KBM-7 (cell line): Measurements from ENCODE around the gene GPATCH4.
A peak's percentile ranks its signal among the peaks of the same experiment; 100 is the strongest.
"Not testable (repeated sequence)": the region's sequence is repeated elsewhere in the genome, so short reads cannot be mapped to it uniquely, and the experiment has no call there.

Experiments used
- DNase-seq: peaks from one replicate; pipeline ENCODE4 v3.0.0-alpha.2; 2015
- in situ Hi-C: fragments of 300-500 bp; cut with MboI; formaldehyde crosslinking; loops from 2 replicates; pipeline ENCODE4 v1.14.3; 2020; ENCODE audit warnings: low sequenced_read_pairs, low pct_unique_long_range_greater_than_20kb, mixed read lengths

GPATCH4 gene

DNA sequence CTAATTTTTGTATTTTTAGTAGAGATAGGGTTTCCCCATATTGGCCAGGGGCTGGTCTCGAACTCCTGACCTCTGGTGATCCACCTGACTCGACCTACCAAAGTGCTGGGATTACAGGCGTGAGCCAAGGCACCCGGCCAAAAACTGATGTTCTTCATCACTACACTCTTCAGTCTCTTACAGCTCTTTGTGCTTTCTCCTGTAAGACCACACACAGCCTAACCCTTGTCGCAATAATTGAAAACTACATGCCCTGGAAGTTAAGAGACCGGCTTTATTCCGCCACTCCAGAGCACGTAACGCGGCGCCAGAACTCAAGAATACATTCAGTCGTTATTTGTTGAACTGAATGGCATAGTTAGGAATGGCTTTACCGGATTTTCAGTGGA, 552 bp downstream of the GPATCH4 start:
- in situ Hi-C loops = no loop called here

DNA sequence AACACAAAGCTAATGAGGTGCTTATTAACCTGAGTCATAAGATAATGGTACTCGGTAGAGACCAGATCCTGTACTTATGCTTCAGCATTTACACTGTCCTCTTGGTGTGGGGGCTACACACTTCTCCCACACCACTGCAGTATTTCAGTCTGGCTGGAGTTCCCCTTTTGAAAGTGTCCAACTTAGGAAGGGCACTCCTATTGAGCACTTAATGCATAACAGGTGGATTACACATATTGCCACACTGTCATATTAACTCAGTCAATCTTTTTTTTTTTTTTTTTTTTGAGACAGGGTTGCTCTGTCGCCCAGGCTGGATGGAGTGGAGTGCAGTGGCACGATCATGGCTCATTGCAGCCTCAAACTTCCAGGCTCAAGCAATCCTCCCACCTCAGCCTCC, 1.5 kb downstream of the GPATCH4 start:
- in situ Hi-C loops = loop anchor here (10.0 kb wide), 1 partner anchor 135 kb away; no protein-coding TSS in a partner anchor
- DNase-seq = peak; percentile 83

More for the DNA sequence above, 552 bp downstream of the GPATCH4 start:
- no peak for DNase-seq

DNA sequence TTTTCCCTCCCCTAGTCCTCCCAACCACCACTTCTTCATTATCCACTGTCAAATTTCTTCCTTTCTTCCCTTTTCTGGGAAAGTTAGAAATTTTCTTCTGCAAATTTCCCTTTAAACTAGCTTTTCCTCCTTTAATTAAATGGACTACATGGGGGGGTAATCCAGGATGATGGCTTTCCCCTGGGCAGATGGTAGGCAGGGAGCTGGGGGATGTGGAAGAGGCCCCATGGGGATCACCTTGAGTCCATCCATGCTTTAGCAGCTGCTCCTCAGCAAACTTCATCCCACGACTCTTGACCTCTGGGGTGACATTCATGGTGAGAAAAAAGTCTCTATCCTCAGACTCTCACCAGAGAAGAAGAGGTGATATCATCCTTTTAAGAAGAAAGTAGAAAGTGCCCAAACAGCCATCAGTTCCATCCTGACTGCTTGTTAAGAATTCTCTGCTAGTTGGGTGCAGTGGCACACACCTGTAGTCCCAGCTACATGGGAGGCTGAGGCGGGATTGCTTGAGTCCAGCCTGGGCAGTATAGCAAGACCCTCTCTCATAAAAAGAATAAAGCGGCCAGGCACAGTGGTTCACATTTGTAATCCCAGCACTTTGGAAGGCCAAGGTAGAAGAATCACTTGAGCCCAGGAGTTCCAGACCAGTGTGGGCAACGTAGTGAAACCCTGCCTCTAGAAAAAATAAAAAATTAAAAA, 2.4 kb downstream of the GPATCH4 start:
- in situ Hi-C loops = loop anchor here (10.0 kb wide), 1 partner anchor 134 kb away; no protein-coding TSS in a partner anchor
- DNase-seq = no peak

DNA sequence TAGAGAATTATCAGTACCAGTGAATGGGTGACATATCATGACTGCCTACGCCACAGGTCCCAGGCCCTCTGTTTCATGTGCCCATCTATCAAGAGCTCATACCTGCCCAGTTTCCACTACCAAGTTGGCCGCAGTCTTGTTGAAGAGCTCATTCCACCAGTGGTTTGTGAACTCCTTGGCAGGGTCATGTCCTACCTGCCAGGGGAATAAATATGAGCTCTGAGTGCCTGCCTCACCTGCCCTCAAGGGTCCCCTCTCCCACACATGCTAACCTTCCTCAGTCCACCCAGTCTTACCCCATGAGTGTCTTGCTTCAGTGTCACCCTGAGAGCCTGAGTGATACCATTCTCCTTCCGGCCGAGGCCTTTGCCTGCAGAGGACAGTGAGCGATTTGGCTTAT, 3.2 kb downstream of the GPATCH4 start:
- in situ Hi-C loops = loop anchor here (10.0 kb wide), 1 partner anchor 133 kb away; no protein-coding TSS in a partner anchor
- no peak for DNase-seq

DNA sequence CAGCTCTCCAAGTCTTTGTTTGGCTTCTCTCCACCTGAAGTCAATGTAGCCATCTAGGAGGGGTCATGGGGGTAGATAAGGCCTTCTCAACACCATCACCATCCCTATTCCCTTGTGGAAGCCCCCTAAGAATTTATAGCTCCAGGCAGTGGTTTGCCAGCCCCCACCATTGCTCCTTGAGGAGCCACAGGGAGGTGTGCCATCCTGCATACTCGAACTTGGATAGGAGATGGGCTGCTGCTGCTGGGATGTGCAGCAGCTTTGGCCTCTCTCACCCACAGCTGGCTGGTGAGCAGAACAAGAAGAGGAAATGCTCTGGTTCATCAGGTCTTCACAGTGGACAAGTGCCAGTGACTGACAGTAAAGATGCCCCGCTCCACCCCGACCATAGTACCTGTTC, 4.9 kb downstream of the GPATCH4 start:
- in situ Hi-C loops = loop anchor here (10.0 kb wide), 1 partner anchor 132 kb away; no protein-coding TSS in a partner anchor

DNA sequence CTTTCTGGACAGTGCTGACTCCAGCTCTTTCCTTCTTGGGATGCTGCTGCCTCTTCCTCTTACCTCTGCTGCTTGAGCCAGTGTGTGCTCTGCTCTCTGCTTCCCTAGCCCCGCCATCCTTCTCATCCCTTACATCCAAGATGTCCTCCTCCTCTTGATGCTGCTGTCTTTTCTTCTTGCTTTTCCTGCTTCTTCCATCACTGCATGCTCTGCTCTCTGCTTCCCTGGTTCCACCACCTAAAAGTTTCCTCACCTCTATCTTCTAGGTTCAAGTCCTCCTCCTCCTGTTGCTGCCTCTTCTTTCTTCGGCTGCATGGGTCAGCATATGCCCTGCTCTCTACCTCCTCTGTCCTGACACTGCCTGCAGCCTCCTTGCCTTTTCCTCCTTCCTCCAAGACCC, 6.3 kb downstream of the GPATCH4 start:
- in situ Hi-C loops = loop anchor here (10.0 kb wide), 1 partner anchor 130 kb away; no protein-coding TSS in a partner anchor
- DNase-seq = no peak

More for the DNA sequence above, 4.9 kb downstream of the GPATCH4 start:
- DNase-seq = no peak

DNA sequence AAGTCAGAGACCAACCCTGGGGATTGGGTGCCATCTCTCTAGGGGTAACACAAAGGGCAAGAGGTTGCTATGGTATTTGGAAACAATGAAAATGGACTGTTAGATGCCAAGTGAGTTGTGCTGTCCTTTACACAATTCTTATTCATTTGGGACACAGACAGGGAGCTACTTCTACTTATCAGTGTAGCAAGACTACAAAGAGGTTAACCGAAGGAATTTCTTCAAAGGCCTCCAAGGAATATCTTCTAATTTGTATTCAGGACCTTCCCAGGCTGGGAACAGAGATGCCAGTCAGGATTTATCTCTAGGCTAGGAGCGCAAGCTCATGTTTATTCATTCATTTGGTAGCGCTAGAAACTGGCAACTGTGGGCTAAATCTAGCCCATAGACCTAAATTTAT, 7.1 kb downstream of the GPATCH4 start:
- no peak for DNase-seq
- in situ Hi-C loops = loop anchor here (10.0 kb wide), 1 partner anchor 129 kb away; no protein-coding TSS in a partner anchor

DNA sequence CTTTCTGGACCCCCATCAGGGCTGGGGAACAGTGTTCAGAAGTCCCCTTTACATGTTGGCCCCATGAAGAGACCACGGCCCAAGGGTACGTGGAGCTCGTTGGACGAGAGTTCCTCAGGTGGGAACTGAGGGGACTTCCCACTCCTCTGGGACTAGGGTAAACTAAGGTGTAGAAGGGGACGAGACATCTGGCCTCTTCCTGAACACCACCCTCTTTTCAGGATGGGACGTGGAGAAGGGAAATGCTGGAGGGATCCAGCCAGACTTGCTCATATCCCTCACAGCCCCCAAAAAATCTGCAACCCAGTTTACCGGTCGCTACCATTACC, 7.7 kb downstream of the GPATCH4 start:
- in situ Hi-C loops = loop anchor here (10.0 kb wide), 1 partner anchor 129 kb away; no protein-coding TSS in a partner anchor
- DNase-seq = no peak

DNA sequence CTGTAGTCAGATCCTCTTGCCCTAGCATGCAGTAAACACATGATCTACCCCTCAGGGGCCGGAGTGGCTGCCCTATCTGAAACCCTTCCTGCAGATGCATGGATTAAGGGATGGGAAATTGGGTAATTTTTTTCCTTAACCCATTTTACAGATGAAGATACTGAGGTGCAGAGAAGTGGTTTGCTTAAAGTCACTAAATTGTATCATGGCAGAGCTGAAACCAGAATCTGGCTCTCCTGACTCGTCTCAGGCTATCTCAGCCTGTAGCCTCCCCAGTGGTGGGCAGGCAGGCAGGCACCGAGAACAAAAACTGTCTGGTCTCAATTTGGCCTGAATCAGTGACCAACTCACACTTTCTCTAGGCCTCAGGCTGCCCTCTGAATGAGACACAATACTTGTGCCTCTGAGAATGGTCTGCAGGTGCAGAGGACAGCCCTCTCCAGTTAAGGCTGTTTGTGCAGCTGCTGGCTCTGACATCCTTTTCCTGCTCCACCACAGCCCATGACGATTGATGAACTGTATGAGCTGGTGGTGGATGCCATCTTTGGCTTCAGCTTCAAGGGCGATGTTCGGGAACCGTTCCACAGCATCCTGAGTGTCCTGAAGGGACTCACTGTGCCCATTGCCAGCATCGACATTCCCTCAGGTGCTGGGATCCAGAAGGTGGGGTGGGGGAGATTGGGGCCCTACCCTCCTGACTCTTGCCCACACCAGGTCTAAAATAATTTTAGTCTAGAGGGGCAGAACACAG, 8.2 kb downstream of the GPATCH4 start:
- in situ Hi-C loops = loop anchor here (10.0 kb wide), 1 partner anchor 128 kb away; no protein-coding TSS in a partner anchor
- DNase-seq = no peak

DNA sequence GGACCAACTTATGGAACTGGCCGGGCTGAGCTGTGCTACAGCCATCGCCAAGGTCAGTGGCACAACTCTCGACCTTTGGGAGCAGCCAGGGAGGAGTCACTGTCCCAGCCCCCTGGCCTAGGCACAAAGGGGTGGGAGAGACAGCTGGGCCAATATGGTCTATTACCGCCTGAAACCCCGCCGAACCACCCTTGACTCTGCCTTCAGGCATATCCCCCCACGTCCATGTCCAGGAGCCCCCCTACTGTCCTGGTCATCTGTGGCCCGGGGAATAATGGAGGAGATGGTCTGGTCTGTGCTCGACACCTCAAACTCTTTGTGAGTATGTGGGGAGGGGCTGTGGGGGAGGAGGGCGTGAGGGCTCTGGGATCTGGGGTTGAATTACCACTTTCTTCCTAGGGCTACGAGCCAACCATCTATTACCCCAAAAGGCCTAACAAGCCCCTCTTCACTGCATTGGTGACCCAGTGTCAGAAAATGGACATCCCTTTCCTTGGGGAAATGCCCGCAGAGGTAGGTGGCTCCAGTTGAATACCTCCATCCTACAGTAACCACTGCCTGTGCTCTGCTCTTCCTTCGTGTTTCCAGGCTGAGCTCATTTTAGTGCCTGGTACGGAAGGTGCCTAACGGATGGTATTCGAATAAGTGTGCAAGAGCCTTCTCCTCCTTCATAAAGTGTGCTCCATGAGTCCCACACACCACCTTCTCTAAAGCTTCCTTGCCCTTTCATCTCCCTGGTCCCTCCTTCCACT, 8.9 kb downstream of the GPATCH4 start:
- in situ Hi-C loops = loop anchor here (10.0 kb wide), 1 partner anchor 128 kb away; no protein-coding TSS in a partner anchor
- DNase-seq = no peak

DNA sequence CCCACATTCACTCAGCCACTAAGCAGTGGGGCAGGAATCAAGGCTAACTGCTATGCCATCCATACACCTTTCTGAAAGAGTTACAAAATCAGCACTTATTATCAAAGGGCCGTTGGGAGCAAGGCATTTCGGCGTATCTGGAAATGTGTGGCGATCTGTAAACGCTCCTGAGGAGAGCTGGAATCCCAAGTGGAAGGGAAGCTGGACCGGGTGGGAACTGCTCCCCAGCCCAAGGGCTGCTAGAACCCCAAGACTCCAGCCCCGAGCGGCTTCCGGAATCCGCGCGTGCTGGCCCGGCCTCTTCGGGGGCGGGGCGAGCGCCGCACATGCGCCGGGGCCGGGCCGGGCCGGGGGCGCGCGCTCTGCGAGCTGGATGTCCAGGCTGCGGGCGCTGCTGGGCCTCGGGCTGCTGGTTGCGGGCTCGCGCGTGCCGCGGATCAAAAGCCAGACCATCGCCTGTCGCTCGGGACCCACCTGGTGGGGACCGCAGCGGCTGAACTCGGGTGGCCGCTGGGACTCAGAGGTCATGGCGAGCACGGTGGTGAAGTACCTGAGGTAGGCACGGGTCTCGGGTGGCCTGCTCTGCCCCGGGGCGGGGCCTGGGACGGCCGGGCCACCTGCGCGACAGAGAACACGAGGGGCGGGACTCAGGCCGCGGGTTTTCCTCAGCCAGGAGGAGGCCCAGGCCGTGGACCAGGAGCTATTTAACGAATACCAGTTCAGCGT, 9.7 kb downstream of the GPATCH4 start, which contains the start of gene NAXE:
TSS of gene NAXE (plus strand) at position 345 of the 726 bp plus-strand sequence. CDS start at position 374, 29 bp downstream.
- DNase-seq = peak; percentile 75
- in situ Hi-C loops = loop anchor here (10.0 kb wide), 1 partner anchor 127 kb away; no protein-coding TSS in a partner anchor

DNA sequence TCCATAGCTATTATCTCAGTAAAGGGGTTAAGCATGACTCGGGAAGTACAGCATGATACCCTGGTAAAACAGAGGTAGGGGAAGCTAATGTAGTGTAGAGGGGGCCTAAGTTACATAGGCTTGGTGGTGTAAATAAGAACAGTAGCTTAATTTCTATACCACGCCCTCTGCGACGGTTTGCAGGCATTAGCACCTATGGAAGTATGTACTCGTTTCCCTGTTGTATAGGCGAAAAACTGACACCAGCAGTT, 10.2 kb downstream of the GPATCH4 start:
- DNase-seq = no peak
- in situ Hi-C loops = loop anchor here (10.0 kb wide), 1 partner anchor 126 kb away; no protein-coding TSS in a partner anchor

DNA sequence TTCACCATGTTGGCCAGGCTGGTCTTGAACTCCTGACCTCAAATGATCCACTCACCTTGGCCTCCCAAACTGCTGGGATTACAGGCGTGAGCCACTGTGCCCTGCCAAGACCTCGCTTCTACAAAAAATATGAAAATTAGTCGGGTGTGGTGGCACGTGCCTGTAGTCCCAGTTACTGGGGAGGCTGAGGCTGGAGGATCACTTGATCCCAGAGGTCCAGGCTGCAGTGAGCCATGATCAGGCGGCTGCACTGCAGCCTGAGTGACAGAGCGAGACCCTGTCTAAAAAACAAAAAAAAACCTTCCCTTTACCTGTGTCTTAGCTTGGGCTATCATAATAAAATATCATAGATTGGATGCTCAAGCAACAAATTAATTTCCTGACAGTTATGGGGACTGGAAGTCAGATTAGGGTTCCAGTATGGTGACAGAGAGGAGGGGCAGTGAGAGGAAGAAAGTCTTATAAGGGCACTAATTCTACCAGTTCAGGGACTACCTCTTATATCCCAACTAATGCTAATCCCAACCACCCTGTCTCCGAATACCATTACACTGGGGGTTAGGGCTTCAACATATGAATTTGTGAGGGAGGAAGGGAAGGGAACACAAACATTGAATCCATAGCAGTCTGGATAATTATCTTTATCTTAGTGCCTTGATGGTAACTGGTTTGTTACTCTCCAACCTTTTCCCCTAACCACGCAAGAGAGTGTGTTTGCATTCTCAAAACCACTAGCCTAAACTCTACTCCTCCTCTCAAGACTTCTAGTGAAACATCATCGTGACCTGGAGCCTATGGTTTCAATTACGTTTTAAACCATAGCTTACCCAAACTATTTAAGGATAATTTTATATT, 10.7 kb downstream of the GPATCH4 start:
- no peak for DNase-seq
- in situ Hi-C loops = loop anchor here (10.0 kb wide), 1 partner anchor 126 kb away; no protein-coding TSS in a partner anchor

DNA sequence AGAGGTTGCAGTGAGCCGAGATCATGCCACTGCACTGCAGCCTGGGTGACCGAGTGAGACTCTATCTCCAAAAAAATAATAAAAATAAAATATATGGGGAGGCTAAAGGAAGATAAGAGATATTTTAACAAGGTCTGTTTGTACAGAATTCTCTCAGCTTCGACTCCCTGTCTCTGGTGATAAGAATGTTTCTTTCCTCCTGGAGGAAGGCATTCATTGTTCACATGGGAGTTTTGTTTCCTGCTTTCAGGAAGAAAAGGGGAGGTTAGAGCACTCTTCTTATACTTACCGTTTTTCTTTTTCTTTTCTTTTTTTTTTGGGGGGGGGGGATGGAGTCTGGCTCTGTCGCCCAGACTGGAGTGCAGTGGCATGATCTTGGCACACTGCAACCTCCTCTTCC, 11.7 kb downstream of the GPATCH4 start:
- in situ Hi-C loops = no loop called here

DNA sequence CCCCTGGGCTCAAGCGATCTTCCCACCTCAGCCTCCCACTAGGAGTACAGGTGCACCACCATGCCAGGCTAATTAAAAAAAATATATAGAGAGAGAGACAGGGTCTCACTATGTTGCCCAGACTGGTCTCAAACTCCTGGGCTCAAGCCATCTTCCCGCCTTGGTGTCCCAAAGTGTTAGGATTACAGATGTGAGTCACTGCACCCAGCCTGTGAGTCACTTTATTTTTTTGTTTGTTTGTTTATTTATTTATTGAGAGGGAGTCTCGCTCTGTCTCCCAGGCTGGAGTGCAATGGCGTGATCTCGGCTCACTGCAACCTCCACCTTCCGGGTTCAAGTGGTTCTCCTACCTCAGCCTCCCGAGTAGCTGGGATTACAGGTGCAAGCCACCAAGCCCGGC, 13.4 kb downstream of the GPATCH4 start:
- DNase-seq, in situ Hi-C loops: not testable (repeated sequence)

More for the DNA sequence above, 11.7 kb downstream of the GPATCH4 start:
- no peak for DNase-seq

DNA sequence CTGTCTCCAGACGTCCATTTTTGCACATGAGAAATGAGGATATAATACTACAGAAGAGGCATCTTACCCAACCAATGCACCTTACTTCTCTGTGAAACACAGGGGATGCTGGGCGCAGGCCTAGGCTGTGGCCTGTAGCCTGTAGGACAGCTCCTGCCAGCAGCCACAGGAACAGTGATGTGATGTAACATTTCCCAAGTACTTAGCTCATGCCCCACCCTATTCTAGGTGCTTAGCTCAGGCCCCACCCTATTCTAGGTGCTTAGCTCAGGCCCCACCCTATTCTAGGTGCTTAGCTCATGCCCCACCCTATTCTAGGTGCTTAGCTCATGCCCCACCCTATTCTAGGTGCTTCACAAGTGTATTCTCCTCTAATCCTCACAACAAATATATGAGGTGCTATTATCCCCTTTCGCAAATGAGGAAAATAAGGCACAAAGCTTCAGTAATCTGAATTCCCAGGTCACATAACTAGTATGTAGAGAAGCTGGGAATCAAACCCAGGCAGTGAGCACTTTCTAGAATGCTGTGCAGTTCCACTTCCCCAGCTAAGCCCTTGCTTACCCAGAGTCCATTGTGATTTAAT, 14.3 kb downstream of the GPATCH4 start:
- in situ Hi-C loops = no loop called here

DNA sequence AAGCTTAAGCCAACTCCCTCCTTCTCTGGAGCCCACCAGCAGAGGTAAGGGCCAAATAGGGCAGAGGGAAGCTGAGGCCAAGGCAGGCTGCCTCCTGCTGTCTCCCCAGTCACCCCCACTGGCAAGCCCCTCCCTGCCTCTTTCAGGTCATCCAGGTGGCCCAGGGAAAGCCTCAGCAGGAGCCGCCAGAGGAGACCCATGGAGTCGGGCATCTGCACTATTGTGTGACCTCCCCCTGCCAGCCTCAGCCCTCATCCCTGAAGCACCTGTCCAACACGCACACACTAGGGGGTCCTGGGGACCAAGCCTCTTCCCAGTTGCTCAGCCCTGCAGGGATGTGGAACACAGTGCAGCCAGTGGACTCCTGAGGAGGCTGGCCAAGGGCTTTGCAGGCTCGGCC, 15.0 kb downstream of the GPATCH4 start:
- DNase-seq = no peak
- in situ Hi-C loops = no loop called here

More for the DNA sequence above, 14.3 kb downstream of the GPATCH4 start:
- DNase-seq = no peak

DNA sequence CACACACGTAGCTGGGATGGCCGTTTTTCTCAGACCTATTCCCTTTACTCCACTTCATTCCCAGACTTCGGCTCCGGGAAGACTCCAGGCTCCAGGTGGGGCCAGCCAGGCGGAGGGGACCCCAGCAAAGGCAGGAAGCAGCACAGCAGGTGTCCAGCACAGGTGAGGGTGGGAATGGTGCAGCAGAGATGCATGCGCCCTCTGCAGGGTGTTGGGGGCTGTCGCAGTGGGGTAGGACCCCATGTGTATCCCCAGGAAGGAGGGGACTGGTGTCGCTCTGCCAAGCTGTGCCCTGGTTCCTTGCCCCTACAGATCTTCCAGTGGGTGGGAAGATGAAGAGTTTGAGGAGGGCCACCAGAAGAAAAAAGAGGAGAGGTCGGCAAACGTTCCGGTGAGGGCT, 16.5 kb downstream of the GPATCH4 start:
- no peak for DNase-seq
- in situ Hi-C loops = no loop called here
